Activated T-helper 2 cell treated with anti-CD3 and anti-CD28 coated beads, Interferon-gamma antibody, Interleukin-2, Interleukin-4, amounts not matched to agents 10 μg/mL and 5 μg/mL and 100 μg/mL, durations not matched to agents 14 hours and 24 hours and 36 hours (primary cell): ENCODE data around the gene TRAF3. TPM values are rescaled to one million over a fixed set of nuclear protein-coding genes. Genes with fewer than 3 reads are reported as not detected.

Experiments
- DNase-seq: peaks from one replicate; pipeline ENCODE4 v3.0.0; 2021; ENCODE audit warnings: low spot score
- H3K27ac Mint-ChIP-seq: one replicate; pipeline ENCODE4 v1.8.0; 2021; ENCODE audit warnings: mixed read lengths
- H3K27me3 Mint-ChIP-seq: one replicate; pipeline ENCODE4 v1.8.0; 2021; ENCODE audit warnings: low read depth, mixed read lengths
- H3K36me3 Mint-ChIP-seq: one replicate; pipeline ENCODE4 v1.8.0; 2021; ENCODE audit warnings: low read depth, mixed read lengths
- H3K4me1 Mint-ChIP-seq: one replicate; pipeline ENCODE4 v1.8.0; 2021; ENCODE audit warnings: low read depth, mixed read lengths
- H3K4me3 Mint-ChIP-seq: one replicate; pipeline ENCODE4 v1.8.0; 2021; ENCODE audit warnings: low read depth, mild to moderate bottlenecking, moderate library complexity, mixed read lengths
- H3K9me3 Mint-ChIP-seq: one replicate; pipeline ENCODE4 v1.8.0; 2021; ENCODE audit warnings: mixed read lengths
- intact Hi-C: fragments of 100-400 bp; cut with micrococcal nuclease; formaldehyde crosslinking; loops from one replicate; pipeline ENCODE4 v1.15.1; 2023
- total RNA-seq: library from RNA; stranded (reverse); gene quantifications from 2 replicates; pipeline ENCODE4 v1.2.3, GENCODE V29; 2022

Gene TRAF3
- total RNA-seq, 1 donor from 2014 or later = 67.8 TPM

- no peaks in the 10 kb centered on the region for H3K27me3 Mint-ChIP-seq
- no peaks in the 10 kb centered on the region for H3K9me3 Mint-ChIP-seq
- H3K4me1 Mint-ChIP-seq = peaks cover 4% of the 10 kb centered on the region
- no peak for DNase-seq
- H3K27ac Mint-ChIP-seq = no peak overlapping the region
- peaks cover 52% of the 10 kb centered on the region for H3K36me3 Mint-ChIP-seq
- intact Hi-C loops = no loop called here
- H3K4me3 Mint-ChIP-seq = no peak overlapping the region
These were observed 126.8 kb downstream of the TRAF3 start for GRCh38 chr14:102903889-102904512.

- Mint-ChIP-seq H3K9me3 (no peaks in the 10 kb centered on the region), H3K27me3 (no peaks in the 10 kb centered on the region), H3K36me3 (peaks cover 46% of the 10 kb centered on the region), H3K27ac (no peak overlapping the region), H3K4me3 (no peak overlapping the region), H3K4me1 (peaks cover 4% of the 10 kb centered on the region)
- intact Hi-C loops = no loop called here
- DNase-seq = no peak
These were observed 128.2 kb downstream of the TRAF3 start for GRCh38 chr14:102905116-102906108.

- intact Hi-C loops = no loop called here
- Mint-ChIP-seq H3K9me3 (no peaks in the 10 kb centered on the region), H3K36me3 (peaks cover 44% of the 10 kb centered on the region), H3K4me1 (no peaks in the 10 kb centered on the region), H3K27me3 (no peaks in the 10 kb centered on the region), H3K27ac (no peak overlapping the region), H3K4me3 (no peak overlapping the region)
- DNase-seq = no peak
These were observed 129.5 kb downstream of the TRAF3 start for GRCh38 chr14:102906616-102907302.

GRCh38 chr14:102907303-102907844 lies 130.1 kb downstream of the TRAF3 start:
- Mint-ChIP-seq H3K9me3 (no peaks in the 10 kb centered on the region), H3K4me1 (no peaks in the 10 kb centered on the region), H3K27ac (no peak overlapping the region), H3K36me3 (peaks cover 43% of the 10 kb centered on the region), H3K4me3 (no peak overlapping the region), H3K27me3 (no peaks in the 10 kb centered on the region)
- no peak for DNase-seq
- intact Hi-C loops = no loop called here

- H3K27ac Mint-ChIP-seq = no peak overlapping the region
- intact Hi-C loops = no loop called here
- no peak for DNase-seq
- H3K4me3 Mint-ChIP-seq = no peak overlapping the region
- H3K4me1 Mint-ChIP-seq = no peaks in the 10 kb centered on the region
- H3K9me3 Mint-ChIP-seq = no peaks in the 10 kb centered on the region
- peaks cover 37% of the 10 kb centered on the region for H3K36me3 Mint-ChIP-seq
- H3K27me3 Mint-ChIP-seq = no peaks in the 10 kb centered on the region
These were observed 130.9 kb downstream of the TRAF3 start for GRCh38 chr14:102907980-102908730.

GRCh38 chr14:102908766-102909455 lies 131.7 kb downstream of the TRAF3 start:
- H3K9me3 Mint-ChIP-seq = no peaks in the 10 kb centered on the region
- peaks cover 30% of the 10 kb centered on the region for H3K36me3 Mint-ChIP-seq
- no peak for DNase-seq
- H3K27ac Mint-ChIP-seq = no peak overlapping the region
- H3K4me1 Mint-ChIP-seq = no peaks in the 10 kb centered on the region
- no peaks in the 10 kb centered on the region for H3K27me3 Mint-ChIP-seq
- intact Hi-C loops = no loop called here
- H3K4me3 Mint-ChIP-seq = no peak overlapping the region

- Mint-ChIP-seq H3K4me3 (no peak overlapping the region), H3K27me3 (no peaks in the 10 kb centered on the region), H3K27ac (no peak overlapping the region), H3K36me3 (peaks cover 30% of the 10 kb centered on the region), H3K9me3 (no peaks in the 10 kb centered on the region), H3K4me1 (no peaks in the 10 kb centered on the region)
- DNase-seq = no peak
- intact Hi-C loops = no loop called here
These were observed 132.2 kb downstream of the TRAF3 start for GRCh38 chr14:102909462-102909861.

- H3K4me1 Mint-ChIP-seq = no peaks in the 10 kb centered on the region
- intact Hi-C loops = no loop called here
- H3K4me3 Mint-ChIP-seq = no peak overlapping the region
- H3K27me3 Mint-ChIP-seq = no peaks in the 10 kb centered on the region
- H3K27ac Mint-ChIP-seq = no peak overlapping the region
- H3K36me3 Mint-ChIP-seq = peaks cover 30% of the 10 kb centered on the region
- H3K9me3 Mint-ChIP-seq = no peaks in the 10 kb centered on the region
- DNase-seq = no peak
These were observed 132.7 kb downstream of the TRAF3 start for GRCh38 chr14:102909911-102910310.

- Mint-ChIP-seq H3K4me3 (no peak overlapping the region), H3K9me3 (no peaks in the 10 kb centered on the region), H3K27ac (no peak overlapping the region), H3K27me3 (no peaks in the 10 kb centered on the region), H3K4me1 (no peaks in the 10 kb centered on the region), H3K36me3 (peaks cover 25% of the 10 kb centered on the region)
- intact Hi-C loops = no loop called here
- no peak for DNase-seq
These were observed 133.2 kb downstream of the TRAF3 start for GRCh38 chr14:102910442-102910841.

- H3K36me3 Mint-ChIP-seq = peaks cover 17% of the 10 kb centered on the region
- no peak overlapping the region for H3K4me3 Mint-ChIP-seq
- DNase-seq = no peak
- intact Hi-C loops = no loop called here
- no peaks in the 10 kb centered on the region for H3K4me1 Mint-ChIP-seq
- H3K9me3 Mint-ChIP-seq = no peaks in the 10 kb centered on the region
- H3K27me3 Mint-ChIP-seq = no peaks in the 10 kb centered on the region
- H3K27ac Mint-ChIP-seq = no peak overlapping the region
These were observed 134.3 kb downstream of the TRAF3 start for GRCh38 chr14:102911541-102911951.

GRCh38 chr14:102911991-102912761 lies 134.9 kb downstream of the TRAF3 start:
- intact Hi-C loops = no loop called here
- Mint-ChIP-seq H3K36me3 (peaks cover 15% of the 10 kb centered on the region), H3K27ac (no peak overlapping the region), H3K9me3 (no peaks in the 10 kb centered on the region), H3K4me1 (no peaks in the 10 kb centered on the region), H3K27me3 (no peaks in the 10 kb centered on the region), H3K4me3 (no peak overlapping the region)
- no peak for DNase-seq
